ENCODE data around the gene NEURL1B. TPM values are rescaled to one million over a fixed set of nuclear protein-coding genes. Genes with fewer than 3 reads are reported as not detected.

Gene NEURL1B
- total RNA-seq, 1 donor from 2014 or later = 0.15 TPM

DNA sequence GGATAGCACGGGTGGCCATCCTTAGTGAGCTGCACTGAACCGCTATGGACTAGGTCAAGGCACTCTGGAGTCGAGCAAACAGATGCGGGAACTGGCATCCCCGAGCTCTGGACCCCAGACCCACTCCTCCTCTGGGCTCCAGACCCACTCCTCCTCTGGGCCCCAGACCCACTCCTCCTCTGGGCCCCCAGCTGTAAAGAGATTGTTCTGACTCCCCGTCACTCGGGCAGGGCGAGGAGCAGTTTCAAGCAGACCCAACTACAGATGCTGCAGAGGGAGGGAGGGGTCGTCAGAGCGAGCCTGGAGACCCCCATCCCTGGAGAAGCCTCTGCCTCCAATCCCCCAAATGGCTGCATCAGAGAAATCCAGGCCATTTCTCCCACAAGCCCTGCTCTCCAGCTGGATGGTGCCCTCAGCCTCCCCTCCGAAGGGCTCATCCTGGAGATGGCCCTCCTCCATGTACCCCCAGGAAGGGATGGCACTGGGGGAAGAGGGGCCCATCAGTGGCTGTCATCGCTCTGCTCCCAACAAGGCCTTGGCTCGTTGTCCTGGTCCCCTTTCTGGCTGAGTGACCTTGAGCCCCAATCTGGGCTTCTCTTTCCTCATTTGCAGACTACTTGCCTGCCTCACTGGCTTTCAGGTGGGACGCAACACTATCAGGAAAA is 91.3 kb downstream of the NEURL1B start:
- DNase-seq (ENCODE audit: low read depth) = no peak

DNA sequence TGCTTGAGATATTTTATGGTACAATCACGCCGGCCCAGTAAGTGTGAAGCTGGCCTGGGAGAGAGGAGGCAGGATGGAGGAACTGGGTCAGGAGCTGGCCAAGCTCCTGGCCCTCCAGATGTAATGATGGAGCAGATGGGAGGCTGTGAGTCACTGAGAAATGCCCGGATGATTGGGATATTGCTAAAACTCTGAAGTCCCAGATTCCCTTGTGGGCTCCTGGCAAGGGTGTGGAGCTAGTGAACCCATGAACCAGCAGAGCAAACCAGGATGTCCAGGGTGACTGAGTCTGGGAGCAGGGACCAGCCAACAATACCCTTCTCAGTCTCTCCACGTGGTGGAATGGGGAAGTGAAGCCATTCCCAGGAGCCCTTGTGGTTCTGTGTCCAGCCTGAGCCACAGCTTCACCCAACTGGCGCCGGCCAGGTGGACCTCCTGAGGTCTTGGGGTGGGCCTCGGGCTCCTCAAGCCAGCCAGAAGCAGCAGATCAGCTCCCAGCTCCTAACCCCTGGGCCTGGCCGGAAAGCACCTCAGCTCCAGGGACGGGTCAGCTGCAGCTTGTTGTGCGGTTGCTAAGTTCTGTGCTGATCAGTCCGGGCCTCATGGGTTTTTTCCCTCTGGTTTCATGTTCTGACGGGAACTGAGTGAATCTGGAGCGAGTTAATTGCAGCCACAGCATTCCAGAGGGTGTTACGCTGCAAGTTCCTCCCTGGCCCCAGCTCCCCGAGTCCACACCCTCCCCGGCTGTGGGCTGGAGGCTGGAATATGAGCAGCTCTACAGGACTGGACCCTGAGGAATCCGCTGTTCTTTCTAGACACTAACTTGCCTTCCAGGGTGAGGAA is 92.3 kb downstream of the NEURL1B start:
- peak; percentile 99 for DNase-seq (ENCODE audit: low read depth)

DNA sequence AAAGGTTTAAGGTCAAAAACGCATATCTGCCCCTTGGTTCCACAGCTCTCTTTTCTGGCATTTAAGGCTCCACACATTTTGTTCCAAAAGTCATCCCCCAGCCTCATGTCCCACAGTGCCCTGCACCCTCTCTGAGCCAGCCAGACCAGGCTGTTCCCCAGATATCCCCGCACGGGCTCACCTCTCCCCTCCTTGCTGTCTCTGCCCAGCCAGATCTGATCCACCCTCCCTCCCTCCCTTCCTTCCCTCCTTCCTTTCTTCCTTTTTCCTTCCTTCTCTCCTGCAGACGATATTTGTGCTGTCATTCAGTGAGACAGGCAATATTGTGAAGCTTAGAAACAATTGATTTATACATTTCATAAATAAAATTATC is 92.9 kb downstream of the NEURL1B start:
- no peak for DNase-seq (ENCODE audit: low read depth)

DNA sequence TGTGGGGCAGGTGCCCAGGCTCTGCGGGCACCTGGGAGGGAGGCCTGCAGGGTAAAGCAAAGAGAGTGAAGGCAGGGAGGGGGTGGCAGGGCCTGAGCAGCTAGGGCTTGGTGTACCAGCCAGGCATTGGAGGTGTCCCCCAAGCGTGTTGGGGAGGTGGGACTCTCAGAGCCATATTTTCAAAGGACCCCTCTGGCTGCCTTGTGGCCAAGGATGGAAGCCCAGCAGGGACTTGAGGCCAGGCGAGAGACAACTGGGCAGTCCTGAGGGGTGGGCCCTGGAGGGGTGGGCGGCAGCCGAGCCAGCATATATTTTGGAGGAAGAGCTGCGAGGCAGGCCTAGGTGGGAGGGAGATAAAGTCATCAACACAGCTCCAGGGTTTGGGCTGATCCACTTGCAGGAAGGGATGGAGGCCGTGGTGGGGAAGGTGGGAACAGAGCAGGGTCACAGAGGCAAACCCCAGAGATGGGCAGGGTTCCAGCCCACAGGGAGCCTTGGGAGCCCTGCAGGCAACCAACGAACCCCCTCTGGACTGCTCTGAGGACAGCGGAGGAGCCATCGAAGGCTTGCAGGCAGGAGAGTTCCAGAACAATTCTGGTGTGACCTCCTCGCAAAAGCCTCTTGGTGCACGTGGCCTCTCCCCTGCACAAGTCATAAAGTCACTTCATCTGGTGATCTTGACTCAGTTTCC is 94.2 kb downstream of the NEURL1B start:
- DNase-seq (ENCODE audit: low read depth) = no peak

DNA sequence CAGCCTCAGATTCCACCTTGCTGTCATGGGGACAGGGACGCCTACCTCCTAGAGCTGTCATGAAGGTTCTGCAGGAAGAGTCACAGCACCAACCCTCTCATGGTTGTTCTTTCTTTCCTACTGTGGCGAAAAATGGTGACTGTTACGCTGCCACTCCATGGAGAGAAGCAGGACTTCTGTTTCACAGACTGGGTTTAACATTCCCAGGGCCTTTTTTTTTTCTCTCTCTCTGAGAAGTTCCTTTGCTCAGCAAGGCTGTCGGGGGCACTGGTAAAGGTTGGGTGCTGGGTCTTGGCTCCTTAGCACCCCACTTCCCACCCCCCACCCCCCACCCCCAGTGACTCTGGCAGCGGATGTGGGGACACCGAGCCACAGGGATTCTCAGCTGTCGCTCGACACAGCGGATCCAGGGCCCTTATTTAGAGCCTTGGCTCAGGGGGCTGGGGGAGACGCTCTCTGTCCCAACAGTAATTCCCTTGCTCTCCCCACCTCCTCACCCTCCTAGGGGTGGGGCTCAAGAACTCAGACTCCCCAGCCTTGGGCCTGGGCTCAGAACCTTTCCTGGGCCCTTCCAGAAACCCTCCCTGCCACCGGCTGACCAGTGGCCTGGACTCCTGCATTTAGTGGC is 95.6 kb downstream of the NEURL1B start:
- DNase-seq (ENCODE audit: low read depth) = no peak

DNA sequence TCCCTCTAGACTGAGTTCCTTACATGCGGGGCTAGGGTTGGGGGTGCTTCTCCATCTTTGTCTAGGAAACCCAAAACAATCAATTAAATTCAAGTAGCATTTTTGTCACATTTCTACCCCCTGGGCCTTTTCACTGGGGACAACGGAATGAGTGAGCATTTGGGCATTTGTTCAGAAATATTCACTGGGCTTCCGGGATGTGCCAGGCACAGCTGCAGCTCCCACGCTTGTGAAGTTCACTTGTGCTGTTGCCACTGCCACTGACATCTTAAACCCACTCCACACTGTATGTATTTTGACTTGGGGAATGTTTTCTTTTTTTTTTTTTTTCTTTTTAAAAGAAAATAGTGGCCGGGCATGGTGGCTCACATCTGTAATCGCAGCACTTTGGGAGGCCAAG is 98.3 kb downstream of the NEURL1B start:
- no peak for DNase-seq (ENCODE audit: low read depth)

DNA sequence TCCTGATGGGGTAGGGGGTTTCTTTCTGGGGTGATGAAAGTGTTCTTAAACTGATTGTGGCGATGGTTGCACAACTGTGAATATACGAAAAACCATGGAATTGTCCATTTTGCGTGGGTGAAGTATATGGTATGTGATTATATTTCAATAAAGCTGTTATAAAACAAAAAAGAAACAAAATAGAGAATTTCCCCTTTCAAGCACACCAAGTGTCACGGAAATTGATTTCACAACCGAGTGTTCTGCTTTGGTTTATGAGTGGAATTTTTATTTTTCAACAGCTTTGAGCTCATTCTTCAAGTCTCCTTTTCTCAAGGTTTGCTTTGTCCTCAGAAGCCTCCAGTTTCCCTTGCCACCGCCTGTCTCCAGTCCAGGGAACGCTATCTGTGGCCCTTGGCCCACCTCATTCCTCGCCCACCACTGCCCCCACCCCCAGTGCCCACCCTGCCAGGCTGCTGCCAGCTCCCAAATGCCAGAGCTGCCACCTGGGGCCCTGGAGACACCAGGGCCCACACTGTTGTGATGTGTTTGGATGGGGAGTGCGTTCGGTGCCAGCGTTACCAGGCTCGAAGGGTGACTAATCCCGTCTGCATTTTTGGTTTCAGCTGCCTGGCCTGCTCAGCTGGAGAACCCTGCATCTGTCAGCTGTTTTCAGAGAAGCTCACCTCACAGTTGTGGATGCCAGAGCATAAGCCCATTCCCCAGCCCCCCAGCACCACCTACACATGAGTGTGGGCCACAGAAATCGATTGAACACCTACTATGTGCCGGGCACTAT is 99.6 kb downstream of the NEURL1B start:
- DNase-seq (ENCODE audit: low read depth) = peak; percentile 96

Other genes with a start within 250 kb of the NEURL1B start
- gene SH3PXD2B, start 186.7 kb upstream of the NEURL1B start, total RNA-seq = 8.3 and 12.9 TPM in 2 replicates
- gene DUSP1, start 129.9 kb downstream of the NEURL1B start, total RNA-seq = 203 and 294 TPM in 2 replicates
- gene ERGIC1, start 193.0 kb downstream of the NEURL1B start, total RNA-seq = 143 and 240 TPM in 2 replicates

Data from renal cortical epithelial cell (primary cell).